Testis (tissue), 2 donors: ENCODE results near the gene CCNYL1.

Experiments used
- CTCF ChIP-seq, 3 experiments: fragments of 450-650 bp in 2 of 3; fragments of 200-600 bp in 1 of 3; sonication (generic) in 1 of 3; IDR thresholded peaks; one replicate each; pipeline ENCODE4 v1.5.1; 2016 to 2019; ENCODE audit warnings: antibody characterized with exemption in 3 of 3, mild to moderate bottlenecking in 2 of 3, moderate library complexity in 1 of 3
- POLR2A ChIP-seq: fragments of 450-650 bp; IDR thresholded peaks from one replicate; pipeline ENCODE4 v1.6.1; 2017; ENCODE audit warnings: antibody characterized with exemption, mild to moderate bottlenecking, moderate library complexity

GRCh38 chr2:207706936-207707860 lies 4.2 kb upstream of the CCNYL1 start:
- TF ChIP-seq POLR2A (no peak), CTCF (IDR thresholded peaks at IDR 0.05) (no peak)
